GM10248 (cell line): ENCODE results near the gene ENDOG.

Experiments used
- CTCF ChIA-PET: fragments of 300-600 bp; sonication (Branson Sonifier 250); formaldehyde crosslinking; extraction: SDS; loops from one replicate; lab custom pipeline; 2021; ENCODE audit warnings: antibody characterized with exemption; lab: Yijun Ruan, JAX
- POLR2A ChIA-PET: fragments of 350-650 bp; sonication (Branson Sonifier 250); formaldehyde crosslinking; extraction: SDS; loops from one replicate; lab custom pipeline; 2020; ENCODE audit warnings: antibody characterized with exemption; lab: Yijun Ruan, JAX
- DNase-seq: peaks from one replicate; pipeline ENCODE4 v3.0.0; 2012; ENCODE audit errors: extremely low spot score
- CTCF ChIP-seq: IDR thresholded peaks from 2 replicates; pipeline ENCODE4 v1.5.1; 2012; ENCODE audit warnings: mild to moderate bottlenecking, low read depth; ENCODE audit errors: extremely low read depth, missing control alignments, control extremely low read depth

ENDOG gene

GRCh38 chr9:128829477-128830251 is 11.4 kb downstream of the ENDOG start, which contains the start of gene SPOUT1:
TSS of gene SPOUT1 (minus strand) at chr9:128829794. CDS start at chr9:128829780, 14 bp downstream.
- TF ChIP-seq CTCF: no peak
- CTCF ChIA-PET: interaction anchor here (0.6 to 1.8 kb wide), 9 partner anchors 11 to 409 kb away, joined by 3 to 30 read pairs (median 3); partner anchors contain the start of genes CERCAM, ENDOG and ZDHHC12
- DNase-seq: peak; percentile 100
- POLR2A ChIA-PET: interaction anchor here (1.0 to 1.4 kb wide), 2 partner anchors 11 to 277 kb away, joined by 4 to 14 read pairs; partner anchors contain the start of genes ENDOG and SPTAN1

GRCh38 chr9:128833696-128834095 is 15.4 kb downstream of the ENDOG start:
- CTCF ChIA-PET: interaction anchor here (1.4 to 1.6 kb wide), 2 partner anchors 16 to 20 kb away, joined by 4 to 5 read pairs; partner anchors contain the start of gene ENDOG
- no peak for DNase-seq
- POLR2A ChIA-PET: no interaction called here
- TF ChIP-seq CTCF: no peak

GRCh38 chr9:128835246-128836210 is 17.2 kb downstream of the ENDOG start:
- POLR2A ChIA-PET: no interaction called here
- DNase-seq: no peak
- CTCF ChIA-PET: interaction anchor here (1.4 kb wide), 1 partner anchor 18 kb away, joined by 6 read pairs; the partner anchor contains the start of gene ENDOG
- TF ChIP-seq CTCF: no peak

GRCh38 chr9:128836509-128837145 is 18.3 kb downstream of the ENDOG start:
- no peak for TF ChIP-seq CTCF
- no peak for DNase-seq
- ChIA-PET CTCF (interaction anchor here (1.4 kb wide), 1 partner anchor 19 kb away, joined by 6 read pairs; the partner anchor contains the start of gene ENDOG), POLR2A (no interaction called here)

GRCh38 chr9:128838338-128838737 is 20.0 kb downstream of the ENDOG start:
- ChIA-PET POLR2A (interaction anchor here (0.9 kb wide), 1 partner anchor 20 kb away, joined by 3 read pairs; the partner anchor contains the start of gene ENDOG), CTCF (interaction anchor here (1.2 to 2.7 kb wide), 3 partner anchors 19 to 66 kb away, joined by 3 to 12 read pairs (median 3); partner anchors contain the start of genes ENDOG and ZER1)
- no peak for TF ChIP-seq CTCF
- no peak for DNase-seq
